ENCODE measurements around the gene ICAM3. TPM values are rescaled to one million over a fixed set of nuclear protein-coding genes. Genes with fewer than 3 reads are reported as not detected.
"Not testable (repeated sequence)": the region's sequence is repeated elsewhere in the genome, so short reads cannot be mapped to it uniquely, and the experiment has no call there.

ICAM3 gene
- total and polyA plus RNA-seq, 10 of the 15 experiments (the other 5 are each of a cell fraction or from before 2014, with no cell fraction given) = 5.5 to 152 (median 90.7) TPM

GRCh38 chr19:10368101-10368803, 28.8 kb upstream of the ICAM3 start:
- Histone ChIP-seq H3K27me3 (replicated peaks in 1 of 2; ENCODE audit: control insufficient read depth in 2 of 2, insufficient read depth in 2 of 2, low read length in 1 of 2) (no peaks in the 10 kb centered on the region), H2AFZ (ENCODE audit: control insufficient read depth, low read depth, low read length) (no peak overlapping the region), H3K4me1 (ENCODE audit: control insufficient read depth, insufficient read depth, low read length) (no peaks in the 10 kb centered on the region), H3K27ac (ENCODE audit: control insufficient read depth, insufficient read depth) (no peak overlapping the region), H3K9me3 (replicated peaks; ENCODE audit: control insufficient read depth, insufficient read depth, low read length) (no peaks in the 10 kb centered on the region; the same call in 2 of the 3 replicates), H3K9ac (ENCODE audit: control insufficient read depth, insufficient read depth, low read length) (no peak overlapping the region), H3K36me3 (ENCODE audit: control insufficient read depth in 2 of 2, insufficient read depth in 2 of 2, low read length in 1 of 2) (peaks cover 32 to 36% of the 10 kb centered on the region in 2 experiments), H4K20me1 (ENCODE audit: control insufficient read depth, insufficient read depth) (no peaks in the 10 kb centered on the region; the same call in 1 of the 2 replicates), H3K4me3 (no peak overlapping the region), H3K79me2 (ENCODE audit: control insufficient read depth, insufficient read depth, low read length) (no peaks in the 10 kb centered on the region; the same call in 1 of the 2 replicates), H3K4me2 (ENCODE audit: control insufficient read depth, insufficient read depth) (no peak overlapping the region)
- ChIA-PET SMC1A (ENCODE audit: uncharacterized antibody, unreplicated experiment) (no interaction called here), POLR2A (no interaction called here), RAD21 (ENCODE audit: unreplicated experiment) (no interaction called here), CTCF (no interaction called here)
- ATAC-seq (peak; percentile 49; the same call in 2 of the 3 replicates), FAIRE-seq (no peak), DNase-seq (ENCODE audit: low read depth, low spot score) (no peak)
- in situ Hi-C loops (cut with MboI) (no loop called here), intact Hi-C loops (cut with micrococcal nuclease; ENCODE audit: unreplicated experiment) (no loop called here)
- 89% methylated on average over 15 of the region's 15 CpGs for WGBS (ENCODE audit: insufficient coverage, insufficient replicate concordance, low lambda C conversion rate, missing lambda C conversion rate)
- BruUV-seq (replicated peaks) = no TSS peak
- TF ChIP-seq NR2C2 (IDR thresholded peaks at IDR 0.05; ENCODE audit: borderline replicate concordance, control insufficient read depth, insufficient read length, low read depth) (no peak), SIX5 (IDR thresholded peaks at IDR 0.05; ENCODE audit: low read depth, low read length, severe bottlenecking) (peak; percentile 56), HCFC1 (IDR thresholded peaks at IDR 0.05; ENCODE audit: low read length) (peak; percentile 58)

- DNase-seq (ENCODE audit: low read depth, low spot score); H3K9ac ChIP-seq (ENCODE audit: control insufficient read depth, insufficient read depth, low read length); H4K20me1 ChIP-seq (ENCODE audit: control insufficient read depth, insufficient read depth); H3K4me2 ChIP-seq (ENCODE audit: control insufficient read depth, insufficient read depth); H3K9me3 ChIP-seq (replicated peaks; ENCODE audit: control insufficient read depth, insufficient read depth, low read length); intact Hi-C loops (cut with micrococcal nuclease; ENCODE audit: unreplicated experiment); H3K4me1 ChIP-seq (ENCODE audit: control insufficient read depth, insufficient read depth, low read length); H2AFZ ChIP-seq (ENCODE audit: control insufficient read depth, low read depth, low read length); FAIRE-seq; H3K27me3 ChIP-seq (replicated peaks in 1 of 2; ENCODE audit: control insufficient read depth in 2 of 2, insufficient read depth in 2 of 2, low read length in 1 of 2); H3K79me2 ChIP-seq (ENCODE audit: control insufficient read depth, insufficient read depth, low read length); H3K27ac ChIP-seq (ENCODE audit: control insufficient read depth, insufficient read depth); BruUV-seq (replicated peaks); in situ Hi-C loops (cut with MboI); ATAC-seq; H3K4me3 ChIP-seq: not testable (repeated sequence)
- RAD21 ChIA-PET (ENCODE audit: unreplicated experiment) = interaction anchor here (0.6 to 1.7 kb wide), 2 partner anchors 47 to 108 kb away, joined by 3 to 4 read pairs; no protein-coding TSS in a partner anchor
- peaks cover 36% of the 10 kb centered on the region in 2 experiments for H3K36me3 ChIP-seq (ENCODE audit: control insufficient read depth in 2 of 2, insufficient read depth in 2 of 2, low read length in 1 of 2)
- CTCF ChIA-PET = interaction anchor here (0.7 to 1.4 kb wide), 4 partner anchors 22 to 94 kb away, joined by 3 to 5 read pairs (median 4); no protein-coding TSS in a partner anchor
- 0 out of 4 replicates have a peak, but pooled peaks of 1 of the 2 experiments have one; percentile 44 for TF ChIP-seq SRF (IDR thresholded peaks at IDR 0.05; ENCODE audit: low read depth in 2 of 2, low read length in 2 of 2)
- TF ChIP-seq MLLT1 (IDR thresholded peaks at IDR 0.05) = peak; percentile 87
- POLR2A ChIA-PET = interaction anchor here (0.6 kb wide), 1 partner anchor 147 kb away, joined by 3 read pairs; no protein-coding TSS in a partner anchor
- 98% methylated on average over 4 of the region's 4 CpGs for WGBS (ENCODE audit: insufficient coverage, insufficient replicate concordance, low lambda C conversion rate, missing lambda C conversion rate)
- SMC1A ChIA-PET (ENCODE audit: uncharacterized antibody, unreplicated experiment) = interaction anchor here (1.5 kb wide), 1 partner anchor 22 kb away, joined by 3 read pairs; no protein-coding TSS in a partner anchor
These were observed 27.6 kb upstream of the ICAM3 start for GRCh38 chr19:10366950-10367512.
